NAMALWA (cell line): ENCODE data around the gene ABCC1.
"Not testable (repeated sequence)": the region's sequence is repeated elsewhere in the genome, so short reads cannot be mapped to it uniquely, and the experiment has no call there.

Source experiments
- DNase-seq: peaks from one replicate; pipeline ENCODE4 v3.0.0-alpha.2; 2015; ENCODE audit warnings: low spot score

Gene ABCC1

GRCh38 chr16:16161319-16161718, 211.9 kb downstream of the ABCC1 start:
- DNase-seq, result no peak

DNA sequence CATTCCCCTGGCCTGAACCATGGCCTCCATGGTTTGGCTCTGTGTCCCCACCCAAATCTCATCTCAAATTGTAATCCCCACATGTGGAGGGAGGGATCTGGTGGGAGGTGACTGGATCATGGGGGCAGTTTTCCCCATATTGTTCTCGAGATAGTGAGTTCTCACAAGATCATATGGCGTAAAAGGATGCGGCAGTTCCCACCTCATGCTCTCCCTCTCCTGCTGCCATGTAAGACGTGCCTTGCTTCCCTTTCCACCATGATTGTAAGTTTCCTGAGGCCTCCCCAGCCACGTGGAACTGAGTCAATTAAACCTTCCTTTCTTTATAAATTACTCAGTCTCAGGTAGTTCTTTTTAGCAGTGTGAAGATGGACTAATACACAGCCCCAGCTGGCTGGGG, 212.4 kb downstream of the ABCC1 start:
- DNase-seq, result not testable (repeated sequence)

DNA sequence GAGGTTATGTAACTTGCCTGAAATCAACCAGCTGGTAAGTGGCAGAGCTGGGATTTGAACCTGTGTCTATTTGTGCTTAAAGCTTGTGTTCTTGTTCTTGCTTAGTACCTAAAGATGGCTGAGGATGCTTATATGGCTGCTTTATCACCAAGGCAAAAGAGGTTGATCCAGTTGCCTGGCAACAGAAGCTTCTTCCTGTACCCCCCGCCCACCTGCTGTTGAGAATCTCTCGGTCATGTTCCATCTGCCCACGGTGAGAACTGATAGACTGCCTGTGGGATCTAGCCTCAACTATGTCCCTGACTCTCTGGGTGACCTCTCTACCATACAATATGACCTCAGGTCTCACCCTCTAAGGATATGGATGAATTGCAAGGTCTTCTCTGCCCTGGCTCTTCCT, 213.2 kb downstream of the ABCC1 start:
- DNase-seq, result peak; percentile 41

GRCh38 chr16:16163109-16163508, 213.7 kb downstream of the ABCC1 start:
- no peak for DNase-seq

- DNase-seq, result peak; percentile 72
Observed at GRCh38 chr16:16163571-16163970, 214.2 kb downstream of the ABCC1 start.

DNA sequence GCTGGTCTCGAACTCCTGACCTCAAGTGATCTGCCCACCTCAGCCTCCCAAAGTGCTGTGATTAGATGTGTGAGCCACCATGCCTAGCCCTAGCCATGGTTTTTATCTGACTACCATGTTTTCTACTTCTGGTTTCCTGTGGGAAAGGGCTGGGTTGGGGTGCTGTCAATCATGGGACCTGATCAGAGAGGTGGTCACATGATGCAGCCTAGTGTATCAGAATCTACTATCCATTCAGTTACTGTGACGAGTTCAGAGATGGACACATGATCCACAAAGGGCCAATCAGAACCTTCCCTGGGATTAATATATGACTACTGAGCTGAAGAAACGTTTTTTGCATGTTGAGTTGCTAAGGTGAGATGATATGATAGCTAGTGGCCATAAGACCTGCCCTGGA, 214.8 kb downstream of the ABCC1 start:
- no peak for DNase-seq

DNA sequence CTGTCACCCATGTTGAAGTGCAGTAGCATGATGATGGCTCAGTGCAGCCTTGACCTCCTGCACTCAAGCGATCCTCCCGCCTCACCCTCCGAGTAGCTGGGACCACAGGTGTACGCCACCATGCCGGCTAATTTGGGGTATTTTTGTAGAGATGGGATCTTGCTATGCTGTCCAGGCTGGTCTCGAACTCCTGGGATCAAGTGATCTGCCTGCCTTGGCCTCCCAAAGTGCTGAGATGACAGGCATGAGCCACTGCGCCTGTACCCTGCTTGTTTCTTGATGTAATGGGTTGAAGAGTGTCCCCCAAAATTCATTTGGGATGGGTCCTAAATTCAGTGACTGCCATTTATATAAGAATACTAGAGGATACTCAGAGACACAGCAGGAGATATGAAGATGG, 216.7 kb downstream of the ABCC1 start:
- DNase-seq, result no peak

DNA sequence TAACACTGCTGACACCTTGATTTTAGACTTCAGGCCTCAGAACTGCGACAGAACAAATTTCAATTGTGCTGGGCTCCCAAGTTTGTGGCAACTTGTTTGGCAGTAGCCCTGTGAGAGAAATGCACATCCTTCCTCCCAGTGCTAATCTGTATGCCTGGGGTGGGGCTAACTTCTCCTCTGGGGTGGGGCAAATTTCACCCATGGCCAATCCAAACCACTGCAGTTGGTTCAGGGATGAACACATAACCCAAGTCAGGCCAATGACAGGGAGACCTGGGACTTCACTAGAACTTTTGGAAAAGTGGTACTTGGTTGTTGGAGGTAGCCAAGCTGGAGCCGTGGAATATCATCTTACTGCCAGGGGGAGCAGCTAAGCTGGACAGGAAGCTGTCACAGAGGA, 217.5 kb downstream of the ABCC1 start:
- no peak for DNase-seq

GRCh38 chr16:16167927-16168326, 218.5 kb downstream of the ABCC1 start:
- DNase-seq, result no peak

DNA sequence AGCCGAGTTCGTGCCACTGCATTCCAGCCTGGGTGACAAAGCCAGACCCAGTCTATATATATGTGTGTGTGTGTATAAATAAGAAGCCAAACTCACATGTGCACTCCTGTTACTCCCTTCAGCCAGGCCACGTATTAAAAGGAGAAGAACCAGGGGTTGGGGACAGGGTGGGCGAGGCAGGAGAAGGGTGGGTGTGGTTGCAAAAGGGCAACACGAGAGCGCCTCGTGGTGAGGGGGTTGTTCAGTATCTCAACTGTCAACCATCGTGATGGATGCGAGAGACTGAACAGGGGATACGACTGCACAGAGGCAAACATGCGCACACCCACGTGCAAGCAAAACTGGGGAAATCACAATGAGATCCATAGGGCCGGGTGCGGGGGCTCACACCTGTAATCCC, 219.0 kb downstream of the ABCC1 start:
- no peak for DNase-seq

GRCh38 chr16:16169615-16170014, 220.2 kb downstream of the ABCC1 start:
- DNase-seq, result no peak

DNA sequence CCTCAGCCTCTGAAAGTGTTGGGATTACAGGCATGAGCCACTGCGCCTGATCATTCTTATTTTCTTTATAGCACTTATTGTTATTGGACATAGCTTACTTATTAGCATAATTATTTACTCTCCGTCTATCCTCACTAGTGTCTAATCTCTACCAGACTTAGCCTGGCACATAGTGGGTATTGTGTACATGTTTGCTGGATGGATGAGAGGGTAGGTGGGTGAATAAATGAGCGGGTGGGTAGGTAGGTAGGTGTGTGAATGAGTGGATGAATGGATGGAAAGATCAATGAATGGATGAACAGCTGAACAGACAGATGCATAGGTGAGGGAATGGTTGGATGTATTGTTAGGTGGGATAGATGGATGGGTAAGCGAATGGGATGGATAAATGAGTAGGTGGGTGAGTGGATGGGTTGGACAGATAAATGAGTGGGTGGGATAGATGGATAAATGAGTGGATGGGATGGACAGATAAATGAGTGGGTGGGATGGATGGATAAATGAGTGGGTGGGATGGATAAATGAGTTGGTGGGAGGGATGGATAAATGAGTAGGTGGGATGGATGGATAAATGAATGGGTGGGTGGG, 222.0 kb downstream of the ABCC1 start:
- no peak for DNase-seq

- DNase-seq, result no peak
Observed at GRCh38 chr16:16172991-16173390, 223.6 kb downstream of the ABCC1 start.

- no peak for DNase-seq
Observed at GRCh38 chr16:16175296-16175695, 225.9 kb downstream of the ABCC1 start.

- DNase-seq, result no peak
Observed at GRCh38 chr16:16176328-16176727, 226.9 kb downstream of the ABCC1 start.

DNA sequence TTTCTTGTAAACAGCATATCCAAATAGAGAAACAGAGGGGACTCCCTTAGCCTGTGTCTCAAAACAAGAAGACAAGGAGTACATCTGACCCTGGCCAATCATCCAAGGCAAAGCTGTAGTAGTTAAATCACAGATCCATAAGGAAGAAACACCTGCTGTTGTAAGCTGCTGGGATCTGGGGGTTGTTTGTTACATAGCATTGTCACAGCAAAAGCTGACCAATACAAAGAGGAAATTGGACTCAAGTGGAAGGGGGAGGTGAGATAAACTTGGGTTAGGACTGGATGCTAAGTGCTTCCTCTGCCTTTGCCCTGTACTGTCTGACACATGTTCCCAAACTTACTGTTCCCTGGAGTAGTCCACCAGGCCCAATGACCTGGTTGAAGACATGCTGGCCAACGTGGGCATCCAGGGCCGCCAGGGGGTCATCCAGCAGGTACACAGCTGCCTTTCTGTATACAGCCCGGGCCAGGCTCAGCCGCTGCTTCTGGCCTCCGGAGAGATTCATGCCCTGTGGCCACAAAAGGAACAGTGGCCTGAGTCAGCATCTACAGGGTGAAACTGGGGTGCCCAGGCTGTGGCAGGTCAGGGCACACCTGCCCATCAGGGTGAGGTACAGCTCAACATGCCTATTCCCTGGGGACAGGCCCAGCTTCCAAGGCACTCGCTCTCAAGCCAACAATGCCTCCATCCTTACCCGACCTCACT, 229.2 kb downstream of the ABCC1 start:
- no peak for DNase-seq

DNA sequence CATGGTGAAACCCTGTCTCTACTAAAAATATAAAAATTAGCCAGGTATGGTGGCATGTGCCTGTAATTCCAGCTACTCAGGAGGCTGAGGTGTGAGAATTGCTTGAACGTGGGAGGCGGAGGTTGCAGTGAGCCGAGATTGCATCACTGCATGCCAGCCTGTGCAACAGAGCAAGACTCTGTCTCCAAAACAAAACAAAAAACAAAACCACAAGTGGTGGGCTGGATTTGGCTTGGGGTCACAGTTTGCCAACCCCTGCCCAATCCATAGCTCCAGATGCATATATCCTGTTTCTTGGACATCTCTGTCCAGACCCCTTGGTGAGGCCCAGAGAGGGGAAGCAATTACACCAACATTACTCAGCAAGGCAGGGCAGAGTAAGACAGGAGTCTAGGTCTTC, 232.3 kb downstream of the ABCC1 start:
- DNase-seq, result not testable (repeated sequence)

- DNase-seq, result no peak
Observed at GRCh38 chr16:16182918-16183317, 233.5 kb downstream of the ABCC1 start.

DNA sequence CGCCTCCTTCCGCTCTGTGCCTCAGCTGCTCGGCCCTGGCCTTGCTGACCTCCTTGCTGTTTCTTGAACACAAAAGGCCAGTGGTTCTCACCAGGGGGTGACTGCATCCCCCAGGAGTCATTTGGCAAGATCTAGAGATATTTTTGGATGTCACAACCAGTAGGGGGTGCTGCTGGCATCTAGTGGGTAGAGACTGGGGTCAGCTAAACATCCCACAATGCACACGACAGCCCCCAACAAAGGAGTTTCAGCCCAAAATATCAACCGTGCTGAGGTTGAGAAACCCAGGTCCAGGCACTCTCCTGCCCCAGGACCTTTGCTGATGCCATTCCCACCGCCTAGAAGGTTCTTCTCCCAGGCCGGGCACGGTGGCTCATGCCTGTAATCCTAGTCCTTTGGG, 234.1 kb downstream of the ABCC1 start:
- no peak for DNase-seq

DNA sequence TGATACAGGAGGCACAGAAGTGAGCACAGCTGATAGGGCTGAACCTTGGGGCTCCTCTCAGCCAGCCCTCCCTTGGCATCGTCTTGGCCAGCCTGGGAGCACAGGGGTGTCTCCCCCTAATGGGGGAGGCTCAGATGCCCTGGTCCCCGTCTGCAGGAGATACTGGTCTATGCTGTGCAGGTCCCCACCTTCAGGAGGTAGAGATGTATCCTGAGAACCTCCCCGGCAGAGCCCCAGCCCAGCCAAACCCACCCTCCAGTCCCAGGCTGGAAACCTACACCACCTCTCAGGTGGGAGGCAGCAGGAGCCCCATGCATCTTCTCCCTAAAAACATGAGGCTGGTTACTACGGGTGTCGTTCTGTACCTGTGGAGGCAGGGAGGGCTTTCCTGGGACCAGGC, 235.2 kb downstream of the ABCC1 start:
- DNase-seq, result no peak

GRCh38 chr16:16185095-16185494, 235.7 kb downstream of the ABCC1 start:
- no peak for DNase-seq

GRCh38 chr16:16186820-16187219, 237.4 kb downstream of the ABCC1 start:
- no peak for DNase-seq

- no peak for DNase-seq
Observed at GRCh38 chr16:16188827-16189226, 239.4 kb downstream of the ABCC1 start.

DNA sequence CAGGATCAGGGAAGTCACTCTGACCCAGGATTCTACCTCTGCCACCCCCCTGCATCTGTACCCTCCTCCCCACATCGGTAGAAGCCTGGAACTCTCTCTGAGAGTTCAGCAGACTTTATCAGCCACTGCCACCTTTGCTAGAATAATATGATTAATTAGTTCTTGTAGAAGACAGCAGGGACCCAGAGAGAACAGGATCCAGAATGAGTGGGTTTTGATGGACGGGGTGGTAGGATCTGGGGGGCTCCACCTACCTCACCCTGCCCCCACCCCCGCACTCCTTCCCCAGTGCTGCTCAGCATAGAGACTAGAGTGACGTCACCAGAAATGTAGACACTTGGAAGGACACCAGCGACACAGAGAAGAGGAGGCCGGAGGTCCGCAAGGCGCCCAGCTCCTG, 240.4 kb downstream of the ABCC1 start:
- no peak for DNase-seq
